NCI-H82 treated with DMSO at 0.1 percent for 48 hours (cell line): ENCODE data around the gene LYPLAL1.
"Not testable (repeated sequence)": the region's sequence is repeated elsewhere in the genome, so short reads cannot be mapped to it uniquely, and the experiment has no call there.

Experiments used
- DNase-seq: peaks from one replicate; lab custom pipeline; 2025; ENCODE audit not compliant: unreplicated experiment; lab: John Stamatoyannopoulos, UW

Gene LYPLAL1

DNA sequence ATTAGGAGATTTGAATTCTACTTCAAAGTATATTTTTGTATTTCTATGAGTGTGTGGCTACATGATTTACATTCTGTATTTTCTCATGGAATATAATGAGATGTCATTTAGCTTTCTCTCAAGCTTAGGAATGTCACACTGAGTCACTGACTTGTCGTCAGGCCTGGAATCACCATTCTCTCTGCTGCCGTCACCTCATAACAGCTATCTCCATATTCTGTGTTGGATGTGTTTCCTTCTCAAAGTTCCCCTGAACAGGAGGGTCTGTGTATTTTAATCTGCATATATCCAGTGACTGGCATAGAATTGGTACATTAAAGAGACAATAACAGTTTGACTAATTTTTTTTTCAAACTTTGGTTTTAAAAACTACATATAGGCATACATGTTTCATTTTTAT is 35.9 kb downstream of the LYPLAL1 start:
- no peak for DNase-seq

DNA sequence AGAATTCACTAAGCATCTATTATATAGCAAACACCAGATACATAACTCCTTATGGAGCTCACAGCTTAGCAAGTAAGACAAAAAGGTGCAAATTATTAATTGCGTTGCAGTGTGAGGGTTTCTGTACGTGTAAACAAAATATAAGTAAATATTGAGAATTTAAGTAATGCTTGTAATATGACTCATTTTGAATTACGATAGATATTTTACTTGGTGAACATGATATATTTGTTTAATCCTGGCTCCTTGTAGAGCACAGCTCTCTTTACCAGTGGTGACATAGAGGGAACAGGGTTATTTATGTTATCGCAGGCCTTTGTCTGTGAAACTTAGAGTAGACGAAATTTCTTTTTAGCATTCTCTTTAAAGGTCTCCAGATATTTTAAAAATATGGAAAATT is 36.4 kb downstream of the LYPLAL1 start:
- no peak for DNase-seq

DNA sequence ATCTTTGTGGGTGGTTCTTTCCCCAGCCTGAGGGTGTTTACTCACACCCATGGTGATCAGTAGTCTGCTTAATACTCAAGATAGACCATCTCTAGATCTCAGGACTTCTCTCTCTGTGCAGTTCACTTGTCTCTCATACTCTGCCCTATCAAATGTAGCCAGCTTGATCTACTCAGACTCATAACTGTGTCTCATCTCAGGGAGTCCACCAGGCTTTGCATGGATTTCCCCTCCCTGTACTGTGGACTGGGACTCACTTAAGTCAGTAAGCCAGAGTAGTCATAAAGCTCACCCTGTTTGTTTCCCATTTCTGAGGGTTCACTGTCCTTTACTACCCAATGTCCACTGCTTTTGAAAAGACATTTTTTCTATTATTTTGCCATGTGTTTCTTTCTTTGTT is 41.8 kb downstream of the LYPLAL1 start:
- no peak for DNase-seq

DNA sequence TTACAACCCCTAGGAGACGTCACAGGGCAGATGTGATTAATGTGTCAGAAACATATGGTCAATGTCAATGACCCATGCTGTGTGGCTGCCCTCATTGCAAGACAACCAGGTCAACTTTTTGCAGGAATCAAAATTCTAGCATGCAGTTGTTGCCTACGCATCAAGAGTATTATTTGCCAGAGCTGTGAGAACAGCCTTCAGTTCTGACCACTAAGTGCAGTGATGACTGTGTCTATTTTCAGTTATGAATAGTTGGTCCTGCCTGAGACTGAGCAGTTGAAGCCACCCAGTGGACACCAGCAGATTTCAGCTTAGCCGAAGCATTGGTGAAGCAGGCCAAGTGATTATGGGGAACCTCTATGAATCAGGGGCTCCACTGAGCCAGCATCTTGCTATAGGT is 47.3 kb downstream of the LYPLAL1 start:
- DNase-seq, result no peak

DNA sequence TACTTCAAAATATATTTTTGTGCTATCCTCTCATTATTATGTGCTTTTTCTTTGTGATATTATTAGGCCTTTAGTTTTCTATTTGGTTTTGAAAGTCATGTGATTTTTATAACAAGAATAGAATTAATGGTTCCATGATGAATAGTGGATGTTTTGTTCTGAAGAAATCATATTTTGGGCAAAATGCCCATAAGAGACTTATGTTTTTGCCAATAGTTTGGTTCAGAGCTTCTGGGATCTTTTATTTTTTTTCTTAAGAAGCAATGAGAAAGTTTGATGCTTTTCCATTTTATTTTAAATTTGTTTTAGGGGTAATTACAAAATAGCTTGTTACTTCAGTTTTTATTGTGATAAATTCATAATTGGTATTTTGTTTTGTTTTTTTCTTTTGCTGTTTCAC is 49.8 kb downstream of the LYPLAL1 start:
- DNase-seq, result no peak

DNA sequence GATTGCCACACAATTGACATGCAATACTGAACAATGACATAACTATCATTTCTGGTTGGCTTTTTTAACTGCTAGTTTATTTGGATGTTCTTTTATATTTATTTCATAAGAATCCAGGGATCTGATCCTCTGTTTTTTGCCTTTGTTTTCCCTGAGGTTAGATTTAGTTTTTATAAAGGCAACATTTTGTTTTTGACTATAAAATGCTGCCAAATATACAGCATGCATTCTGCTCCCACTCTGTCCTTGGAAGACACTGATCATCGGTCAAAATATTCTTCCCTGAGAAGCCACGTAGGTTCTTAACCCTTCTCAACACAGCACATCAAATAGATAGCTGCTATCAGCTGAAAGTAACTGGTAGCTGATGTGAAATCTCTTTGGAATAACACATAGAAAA is 52.5 kb downstream of the LYPLAL1 start:
- no peak for DNase-seq

DNA sequence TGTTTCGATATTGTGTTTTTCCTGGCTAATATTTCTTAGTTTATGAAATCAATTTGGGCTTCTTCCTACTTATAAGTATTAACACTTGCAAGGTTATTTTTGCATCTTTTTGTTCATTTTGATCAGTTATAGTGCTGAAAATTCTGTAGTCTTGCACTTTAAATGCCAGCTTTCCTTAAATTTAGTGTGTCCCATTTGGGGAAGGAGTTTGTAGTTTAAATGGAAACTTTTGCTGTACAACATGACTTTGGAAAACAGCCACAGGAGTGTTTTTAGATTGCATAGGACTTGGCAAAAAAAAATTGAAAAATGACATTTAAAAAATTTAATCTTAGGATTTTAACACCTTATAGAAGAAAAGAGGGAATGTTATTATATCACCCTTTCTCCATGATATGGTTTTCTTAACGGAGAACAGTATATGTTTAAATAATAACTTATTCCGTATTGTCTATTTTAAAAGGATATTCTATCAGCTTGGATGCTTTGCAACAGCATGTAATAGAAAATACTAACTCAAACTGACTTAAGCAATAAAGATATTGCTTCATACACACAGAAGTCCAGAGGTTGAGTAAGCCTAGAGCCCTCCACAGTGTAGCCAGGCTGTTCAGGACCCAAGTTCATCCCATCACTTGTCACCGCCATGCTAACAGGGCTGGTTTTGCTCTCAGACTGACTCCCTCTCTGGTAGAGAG is 53.8 kb downstream of the LYPLAL1 start:
- DNase-seq, result no peak

DNA sequence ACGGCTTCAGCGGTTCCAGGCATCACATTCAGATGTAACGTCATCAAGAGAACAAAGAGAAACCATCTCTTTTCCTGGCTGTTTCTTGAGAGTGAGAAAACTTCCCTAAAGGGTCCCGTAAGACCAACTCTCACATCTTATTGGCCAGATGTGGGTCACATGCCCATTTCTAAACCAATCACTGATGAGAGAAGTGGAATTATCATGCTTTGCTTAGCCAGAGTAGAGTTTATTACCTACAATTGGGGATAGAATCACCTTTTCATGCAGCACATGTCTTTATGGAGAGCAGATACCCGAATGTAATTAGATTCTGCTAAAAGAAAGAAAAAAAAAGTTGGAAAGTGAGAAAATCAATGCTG is 54.4 kb downstream of the LYPLAL1 start:
- no peak for DNase-seq

DNA sequence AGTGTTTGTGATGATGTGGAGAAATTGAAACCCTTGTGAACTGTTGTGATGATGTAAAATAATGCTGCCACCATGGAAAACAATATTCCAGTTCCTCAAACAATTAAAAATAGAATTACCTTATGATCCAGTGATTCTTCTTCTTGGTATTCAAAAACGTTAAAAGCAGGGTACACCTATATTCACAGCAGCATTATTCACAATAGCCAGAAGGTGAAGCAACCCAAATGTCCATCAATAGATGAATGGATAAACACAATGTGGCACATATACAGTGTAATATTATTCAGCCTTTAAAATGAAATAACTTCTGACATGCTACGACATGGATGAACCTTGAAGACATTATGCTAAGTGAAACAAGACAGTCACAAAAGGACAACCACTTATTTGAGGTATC is 59.2 kb downstream of the LYPLAL1 start:
- no peak for DNase-seq

DNA sequence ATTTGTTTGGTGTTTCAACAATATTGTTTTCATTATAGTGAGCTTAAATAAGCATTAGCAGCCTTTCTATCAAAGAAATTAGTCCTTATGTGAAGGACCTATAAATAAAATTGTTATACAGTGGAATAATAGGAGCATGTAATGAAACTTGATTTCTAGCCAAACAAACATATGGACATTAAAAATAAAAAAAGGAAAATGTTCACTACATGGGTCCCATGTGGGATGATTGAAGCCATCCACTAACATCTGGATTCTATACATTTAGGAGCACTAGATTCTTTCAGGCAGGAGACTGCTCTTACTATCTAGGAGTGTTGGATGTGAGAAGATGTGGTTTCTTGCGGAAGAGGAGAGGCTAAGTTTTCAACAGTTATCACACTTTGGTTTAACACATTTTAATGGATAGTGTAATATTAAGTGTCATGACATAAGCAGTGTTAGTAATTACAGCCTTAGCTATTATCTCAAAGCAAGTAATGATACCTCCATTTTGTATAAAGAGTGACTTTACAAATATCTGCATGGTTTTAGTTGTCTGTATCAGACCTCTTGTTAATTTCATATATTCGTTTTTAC is 62.3 kb downstream of the LYPLAL1 start:
- DNase-seq, result no peak

DNA sequence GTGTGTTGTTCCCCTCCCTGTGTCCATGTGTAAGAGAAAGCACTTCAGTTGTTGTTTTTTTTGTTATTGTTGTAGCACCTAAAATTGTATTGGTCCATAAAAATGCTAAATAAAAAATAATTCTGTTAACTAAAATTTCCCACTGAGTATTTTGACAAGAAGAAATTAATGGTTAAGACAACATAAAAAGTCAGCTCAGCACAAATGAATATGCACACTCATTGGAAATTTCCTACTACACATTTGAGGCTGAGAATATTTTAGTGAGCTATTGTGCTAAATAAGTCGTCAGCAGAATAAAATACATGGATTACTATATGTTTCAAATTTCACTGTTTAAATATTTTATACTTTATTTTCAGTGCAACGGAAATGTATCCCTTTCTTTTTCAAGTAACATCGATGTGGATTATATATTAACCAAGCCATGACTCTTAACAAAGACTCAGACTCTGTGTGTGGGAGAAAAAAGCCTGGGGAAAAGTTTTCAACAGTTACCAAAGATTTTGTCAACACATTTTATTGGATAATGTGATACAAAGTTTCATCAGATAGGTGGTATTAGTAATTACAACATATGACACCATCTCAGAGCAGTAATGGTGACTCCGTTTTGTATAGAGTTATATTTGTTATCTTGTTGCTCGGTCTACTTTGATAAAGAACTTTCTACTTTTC is 63.4 kb downstream of the LYPLAL1 start:
- no peak for DNase-seq

DNA sequence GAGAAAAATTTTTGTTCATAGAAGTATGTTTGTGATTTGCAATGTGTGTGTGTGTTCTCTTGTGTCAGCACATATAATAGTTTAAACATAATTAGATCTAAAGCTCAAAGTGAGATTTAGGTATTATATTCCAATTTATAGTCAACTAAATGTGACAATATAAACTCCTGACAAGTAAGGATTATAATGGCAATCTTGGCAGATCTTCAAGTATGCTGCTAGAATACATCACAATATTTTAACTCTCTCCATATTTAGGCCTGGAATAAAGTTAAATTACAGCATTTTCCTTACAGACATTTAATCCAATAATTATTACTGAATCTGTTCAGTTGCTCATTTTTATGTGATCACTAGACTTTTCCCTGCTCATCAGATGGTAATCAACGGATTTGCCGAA is 65.8 kb downstream of the LYPLAL1 start:
- DNase-seq, result no peak

DNA sequence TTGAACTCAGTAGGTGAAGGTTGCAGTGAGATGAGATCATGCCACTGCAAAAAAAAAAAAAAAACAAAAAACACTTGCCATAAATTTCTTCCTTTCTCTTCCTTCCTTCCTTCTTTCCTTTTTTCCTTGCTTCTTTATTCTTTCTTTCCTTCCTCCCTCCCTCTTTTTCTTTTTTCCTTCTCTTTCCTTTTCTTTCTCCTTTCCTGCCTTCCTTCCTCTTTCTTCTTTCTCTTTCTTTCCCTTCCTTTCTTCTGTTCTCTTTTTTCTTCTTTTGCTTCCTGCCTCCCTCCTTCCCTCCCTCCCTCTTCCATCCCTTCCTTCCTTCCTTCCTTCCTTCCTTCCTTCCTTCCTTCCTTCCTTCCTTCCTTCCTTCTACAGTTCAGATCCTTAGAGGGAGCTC is 71.2 kb downstream of the LYPLAL1 start:
- no peak for DNase-seq

DNA sequence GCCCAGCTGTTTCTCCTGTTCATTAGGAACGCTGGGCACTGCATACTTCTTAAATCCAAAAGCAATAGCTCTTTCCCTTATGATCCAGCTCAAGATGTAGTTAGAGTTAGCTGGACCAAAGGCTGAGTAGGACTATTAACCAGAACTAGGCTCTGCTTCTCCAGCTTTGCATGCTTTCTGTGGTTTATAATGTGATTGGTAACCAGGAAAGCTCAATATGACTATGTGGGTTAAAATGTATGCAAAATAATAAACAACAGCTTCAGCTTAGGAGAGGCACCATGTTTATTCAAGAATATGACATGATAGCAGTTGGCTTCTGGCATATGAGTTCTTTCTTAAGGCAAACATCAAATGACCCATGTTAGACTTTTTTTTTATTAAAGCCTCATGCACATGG is 73.8 kb downstream of the LYPLAL1 start:
- DNase-seq, result no peak

DNA sequence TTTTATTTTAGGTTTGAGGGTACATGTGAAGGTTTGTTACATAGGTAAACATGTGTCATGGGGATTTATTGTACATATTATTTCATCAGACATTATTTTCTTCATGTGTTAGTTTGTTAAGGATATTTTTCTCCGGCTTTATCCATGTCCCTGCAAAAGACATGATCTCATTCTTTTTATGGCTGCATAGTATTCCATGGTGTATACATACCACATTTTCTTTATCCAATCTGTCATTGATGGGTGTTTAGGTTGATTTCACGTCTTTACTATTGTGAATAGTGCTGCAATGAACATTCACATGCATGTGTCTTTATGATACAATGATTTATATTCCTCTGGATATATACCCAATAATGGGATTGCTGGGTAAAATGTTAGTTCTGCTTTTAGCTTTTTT is 76.8 kb downstream of the LYPLAL1 start:
- DNase-seq, result not testable (repeated sequence)

DNA sequence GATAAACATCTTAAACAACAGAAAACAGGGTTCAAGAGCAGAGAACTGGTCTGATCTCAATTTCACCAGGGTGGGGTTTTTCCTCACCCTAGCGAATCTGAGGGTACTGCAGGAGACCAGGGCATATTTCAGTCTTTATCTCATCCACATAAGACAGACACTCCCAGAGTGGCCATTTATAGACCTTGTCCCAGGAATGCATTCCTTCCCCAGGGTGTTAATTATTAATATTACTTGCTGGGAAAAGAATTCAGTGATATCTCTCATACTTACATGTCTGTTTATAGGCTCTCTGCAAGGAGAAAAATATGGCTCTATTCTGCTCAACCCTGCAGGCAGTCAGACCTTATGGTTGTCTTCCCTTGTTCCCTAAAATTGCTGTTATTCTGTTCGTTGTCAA is 84.1 kb downstream of the LYPLAL1 start:
- no peak for DNase-seq

DNA sequence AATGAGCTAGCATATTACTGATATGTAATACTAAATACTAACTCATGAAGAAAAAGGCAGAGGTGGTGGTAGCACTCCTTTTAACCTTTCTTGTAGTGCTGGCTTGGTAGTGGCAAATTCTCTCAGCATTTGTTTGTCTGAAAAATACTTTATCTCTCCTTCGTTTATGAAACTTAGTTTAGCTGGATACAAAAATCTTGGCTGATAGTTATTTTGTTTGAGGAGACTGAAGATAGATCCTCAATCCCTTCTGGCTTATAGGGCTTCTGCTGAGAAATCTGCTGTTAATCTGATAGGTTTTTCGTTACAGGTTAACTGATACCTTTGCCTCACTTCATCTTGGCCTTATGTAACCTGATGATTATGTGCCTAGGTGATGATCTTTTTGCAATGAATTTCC is 87.8 kb downstream of the LYPLAL1 start:
- DNase-seq, result no peak
